GM19193 (cell line): ENCODE results near the gene PCDH10.

Experiments
- POLR2A ChIP-seq: IDR thresholded peaks from 4 replicates; pipeline ENCODE4 v1.6.1; 2011; ENCODE audit not compliant: insufficient read depth, insufficient read length; ENCODE audit errors: extremely low read depth

Gene PCDH10

DNA sequence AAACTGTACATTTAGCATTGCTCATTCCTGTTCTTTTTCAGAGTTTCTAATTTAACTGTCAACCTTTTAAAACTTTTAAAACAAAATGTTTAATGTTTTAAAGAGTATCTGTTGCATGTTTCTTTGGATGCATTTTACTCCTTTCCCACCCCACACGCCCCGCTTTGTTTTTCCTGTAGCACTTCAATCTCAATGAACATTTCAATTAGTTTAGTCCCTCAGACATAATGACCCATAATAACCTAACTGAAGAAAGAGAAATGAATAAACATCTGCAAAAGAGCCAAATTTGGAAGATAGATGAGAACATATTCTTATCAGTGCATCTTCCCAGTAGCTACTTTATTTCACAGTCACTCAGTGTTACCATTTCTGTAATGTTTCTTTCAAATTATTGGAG is 7.5 kb downstream of the PCDH10 start:
- TF ChIP-seq POLR2A: no peak

DNA sequence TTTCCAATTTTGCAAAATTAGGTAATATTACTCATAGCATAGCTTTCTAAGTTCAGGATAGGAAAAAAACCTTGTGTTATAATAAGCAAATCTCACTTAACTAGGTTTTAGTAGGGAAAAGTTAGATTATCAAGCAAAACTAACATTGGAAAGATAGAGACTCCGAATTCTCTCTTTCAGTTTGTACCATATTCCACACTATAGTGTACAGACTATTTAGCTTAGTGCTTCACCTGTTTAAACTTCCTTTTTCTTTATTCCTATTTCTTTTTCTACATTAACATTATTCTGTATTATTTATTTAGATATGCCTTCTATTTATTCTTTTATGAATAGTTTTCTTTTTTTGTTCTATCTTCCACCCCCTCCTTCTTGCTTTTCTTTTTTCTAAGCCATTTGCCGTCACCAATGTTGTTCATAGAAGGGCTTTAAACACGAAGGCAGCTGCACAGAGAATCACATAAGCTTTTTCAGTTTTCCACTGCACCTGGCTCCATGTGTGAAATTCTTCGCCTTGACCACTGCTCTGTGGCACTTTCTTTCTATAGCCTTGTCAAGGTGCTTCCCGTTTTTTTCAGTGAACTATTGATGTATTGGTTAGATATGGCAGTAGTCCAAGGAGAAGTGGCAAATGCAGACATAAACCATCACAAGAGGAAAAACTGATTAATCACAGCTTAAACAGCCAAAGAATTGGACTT is 8.5 kb downstream of the PCDH10 start:
- no peak for TF ChIP-seq POLR2A

- no peak for TF ChIP-seq POLR2A
Observed at GRCh38 chr4:133160853-133161252, 11.8 kb downstream of the PCDH10 start.

GRCh38 chr4:133161570-133162295 is 12.6 kb downstream of the PCDH10 start:
- no peak for TF ChIP-seq POLR2A

DNA sequence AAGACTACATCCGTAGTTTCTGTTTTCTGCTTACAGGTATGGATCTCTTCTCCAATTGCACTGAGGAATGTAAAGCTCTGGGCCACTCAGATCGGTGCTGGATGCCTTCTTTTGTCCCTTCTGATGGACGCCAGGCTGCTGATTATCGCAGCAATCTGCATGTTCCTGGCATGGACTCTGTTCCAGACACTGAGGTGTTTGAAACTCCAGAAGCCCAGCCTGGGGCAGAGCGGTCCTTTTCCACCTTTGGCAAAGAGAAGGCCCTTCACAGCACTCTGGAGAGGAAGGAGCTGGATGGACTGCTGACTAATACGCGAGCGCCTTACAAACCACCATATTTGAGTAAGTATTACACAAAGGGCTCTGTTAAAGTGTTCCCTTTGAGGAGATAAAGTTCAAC is 13.8 kb downstream of the PCDH10 start:
- no peak for TF ChIP-seq POLR2A

DNA sequence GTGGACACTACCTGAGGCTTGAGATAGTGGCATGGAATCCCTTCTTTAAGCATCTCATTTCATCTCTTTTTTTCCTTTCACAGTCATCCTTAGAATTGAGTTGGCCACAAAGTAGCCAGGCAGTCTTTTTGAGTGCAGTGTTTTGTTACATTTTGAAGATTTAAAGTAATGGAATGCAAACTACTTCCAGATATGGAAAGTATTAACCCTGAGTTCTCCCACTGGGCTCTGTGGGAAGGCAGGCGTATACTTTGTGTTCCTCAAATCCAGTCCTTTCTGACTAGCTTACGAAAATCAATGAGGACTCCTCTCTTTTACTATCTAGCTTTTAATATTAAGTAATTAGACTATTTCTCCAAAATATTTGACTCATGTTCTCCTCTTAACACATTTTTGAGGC is 29.9 kb downstream of the PCDH10 start:
- TF ChIP-seq POLR2A: no peak

DNA sequence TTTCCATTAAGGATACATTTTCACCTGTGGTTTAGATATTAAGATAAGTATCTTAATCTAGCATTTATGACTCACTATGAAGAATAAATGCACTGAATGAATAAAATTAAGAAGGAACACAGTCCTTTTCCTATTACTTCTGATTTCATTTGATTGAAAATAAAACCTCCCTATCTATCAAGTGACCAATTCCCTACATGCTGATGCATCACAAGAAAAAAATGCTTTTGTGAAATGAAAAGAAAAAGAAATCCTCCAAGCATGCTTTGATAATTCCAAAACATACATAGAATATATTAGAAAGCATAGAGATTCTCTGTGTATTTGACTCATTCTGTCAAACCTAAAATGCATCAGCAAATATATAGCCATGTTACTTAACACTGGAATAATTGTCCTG is 37.1 kb downstream of the PCDH10 start:
- no peak for TF ChIP-seq POLR2A

DNA sequence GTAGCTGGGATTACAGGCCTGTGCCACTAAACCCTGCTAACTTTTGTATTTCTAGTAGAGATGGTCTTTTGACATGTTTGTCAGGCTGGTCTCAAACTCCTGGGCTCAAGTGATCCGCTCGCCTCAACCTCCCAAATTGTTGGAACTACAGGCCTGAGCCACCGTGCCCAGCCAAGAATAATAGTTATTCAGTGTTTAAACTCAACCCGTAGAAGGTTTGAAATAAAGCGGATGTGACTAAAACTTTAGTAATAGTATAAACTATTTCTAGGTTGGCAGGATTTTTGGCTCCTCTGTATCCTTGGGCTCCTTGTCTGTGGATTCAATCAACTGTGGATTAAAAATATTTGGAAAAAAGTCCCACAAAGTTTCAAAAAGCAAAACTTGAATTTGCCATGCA is 37.8 kb downstream of the PCDH10 start:
- TF ChIP-seq POLR2A: no peak

GRCh38 chr4:133188433-133189146 is 39.5 kb downstream of the PCDH10 start:
- TF ChIP-seq POLR2A: no peak

DNA sequence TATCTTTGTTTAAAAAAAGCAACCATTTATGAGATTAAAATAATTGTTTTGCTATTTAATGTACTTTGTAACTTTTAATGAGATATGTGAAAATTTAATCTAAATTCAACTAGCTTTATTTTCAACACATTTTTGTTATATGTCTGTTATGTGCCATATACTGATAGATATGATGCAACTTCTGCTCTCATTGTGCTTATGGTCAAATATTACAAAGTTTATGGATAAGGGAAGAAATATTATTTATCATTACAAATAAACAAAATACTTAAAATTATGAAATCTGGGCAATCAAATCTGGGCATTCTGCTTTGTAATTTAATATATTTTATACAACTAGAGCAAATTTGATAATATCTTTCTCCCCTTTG is 40.0 kb downstream of the PCDH10 start:
- TF ChIP-seq POLR2A: no peak

GRCh38 chr4:133190098-133190497 is 41.0 kb downstream of the PCDH10 start:
- no peak for TF ChIP-seq POLR2A

DNA sequence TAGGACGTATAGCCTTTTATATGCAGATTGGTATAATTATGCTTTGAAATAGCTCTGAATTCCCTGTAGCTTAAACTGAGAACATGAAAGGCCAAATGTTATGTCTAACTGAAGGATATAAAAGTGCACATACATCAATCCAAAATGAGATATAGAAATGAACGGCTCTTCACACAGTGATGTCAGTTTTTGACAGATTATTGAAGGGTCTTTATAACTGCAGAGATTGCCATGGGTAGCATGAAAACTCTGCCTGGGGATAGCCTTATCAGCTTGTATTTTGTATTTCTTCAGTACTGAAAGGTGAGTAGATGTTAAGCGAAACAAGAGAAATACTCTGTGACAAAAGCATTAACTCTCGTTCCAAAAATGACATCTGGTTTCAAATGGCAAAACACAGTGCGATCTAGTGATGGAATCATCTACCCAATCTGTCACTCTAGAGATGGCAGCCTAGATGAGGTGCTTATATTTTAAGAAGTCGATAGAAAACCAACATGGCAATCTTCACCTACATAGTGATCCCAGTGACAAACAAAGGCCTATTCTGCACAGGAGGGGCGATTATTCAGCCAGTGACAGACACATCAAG is 59.7 kb downstream of the PCDH10 start:
- TF ChIP-seq POLR2A: no peak

DNA sequence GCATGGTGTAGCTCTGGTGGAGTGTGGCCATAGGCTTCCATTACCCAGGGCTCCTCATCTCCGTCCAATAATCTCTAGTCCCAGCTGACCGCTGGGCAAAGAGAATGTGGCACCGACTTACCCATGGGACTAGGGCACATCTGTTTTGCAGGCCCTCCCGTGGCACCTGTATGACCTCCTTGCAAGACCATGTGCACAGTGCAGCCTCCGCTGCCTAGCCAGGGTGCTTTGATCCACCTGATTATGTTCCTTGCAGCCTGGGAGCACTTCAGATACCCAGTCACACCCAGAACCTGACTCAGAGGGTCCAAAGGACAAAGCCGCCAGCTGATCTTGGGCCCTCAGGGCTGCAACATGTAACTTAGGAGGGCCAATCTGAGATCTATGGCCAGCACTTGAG is 84.8 kb downstream of the PCDH10 start:
- no peak for TF ChIP-seq POLR2A
